HEK293 (cell line): ENCODE measurements around the gene SLMAP.

Experiments
- CTCF ChIA-PET: fragments of 350-600 bp; formaldehyde crosslinking; extraction: SDS; loops from one replicate; lab custom pipeline; 2021; ENCODE audit warnings: antibody characterized with exemption; lab: Yijun Ruan, JAX
- POLR2A ChIA-PET: fragments of 300-600 bp; formaldehyde crosslinking; extraction: SDS; loops from one replicate; lab custom pipeline; 2020; ENCODE audit warnings: antibody characterized with exemption, inconsistent platforms; lab: Yijun Ruan, JAX
- H3K27ac ChIP-seq: fragments of 200-500 bp; sonication (Bioruptor generic); 2 replicates; pipeline ENCODE4 v1.5.1; 2014; ENCODE audit warnings: low read depth, low read length, control low read depth, inconsistent platforms; ENCODE audit errors: extremely low read depth
- H3K36me3 ChIP-seq, 2 experiments: fragments of 200-500 bp in 1 of 2; sonication (Bioruptor generic) in 1 of 2; 1 replicate in 1 of 2; 2 replicates in 1 of 2; pipeline ENCODE4 v1.5.1; 2014 to 2017; ENCODE audit warnings: inconsistent platforms in 2 of 2, low read length in 2 of 2; ENCODE audit not compliant: control insufficient read depth in 2 of 2, insufficient read depth in 1 of 2
- H3K4me1 ChIP-seq: fragments of 200-500 bp; sonication (Bioruptor generic); 2 replicates; pipeline ENCODE4 v1.5.1; 2014; ENCODE audit warnings: mild to moderate bottlenecking, low read length, inconsistent platforms; ENCODE audit not compliant: control insufficient read depth, insufficient read depth
- H3K4me3 ChIP-seq: 2 replicates; pipeline ENCODE4 v1.5.1; 2011; ENCODE audit warnings: low read depth, mild to moderate bottlenecking, control low read depth, low read length, moderate library complexity
- H3K9me3 ChIP-seq: fragments of 200-500 bp; sonication (Bioruptor generic); 2 replicates; pipeline ENCODE4 v1.5.1; 2014; ENCODE audit warnings: low read depth, low read length, inconsistent platforms; ENCODE audit not compliant: control insufficient read depth, insufficient read depth
- GLIS2 ChIP-seq: fragments of 450-650 bp; formaldehyde crosslinking; IDR thresholded peaks from 2 replicates; pipeline ENCODE4 v1.5.1; 2016; ENCODE audit warnings: missing biosample characterization, missing genetic modification characterization
- HOXC10 ChIP-seq: sonication (generic); formaldehyde crosslinking; IDR thresholded peaks from 2 replicates; pipeline ENCODE4 v1.8.1; 2023; ENCODE audit warnings: mild to moderate bottlenecking, missing genetic modification reagents
- OVOL3 ChIP-seq: fragments of 450-650 bp; formaldehyde crosslinking; IDR thresholded peaks from 2 replicates; pipeline ENCODE4 v1.5.1; 2016; ENCODE audit warnings: missing biosample characterization, missing genetic modification characterization
- PRDM2 ChIP-seq: fragments of 450-650 bp; formaldehyde crosslinking; IDR thresholded peaks from 2 replicates; pipeline ENCODE4 v1.5.1; 2016; ENCODE audit warnings: missing biosample characterization, missing genetic modification characterization, borderline replicate concordance
- SP3 ChIP-seq: fragments of 450-650 bp; formaldehyde crosslinking; IDR thresholded peaks from 2 replicates; pipeline ENCODE4 v1.5.1; 2016; ENCODE audit warnings: missing biosample characterization, missing genetic modification characterization
- YY2 ChIP-seq: fragments of 450-650 bp; formaldehyde crosslinking; IDR thresholded peaks from 2 replicates; pipeline ENCODE4 v1.5.1; 2016; ENCODE audit warnings: missing biosample characterization, missing genetic modification characterization
- ZBTB17 ChIP-seq: fragments of 450-650 bp; formaldehyde crosslinking; IDR thresholded peaks from 2 replicates; pipeline ENCODE4 v1.5.1; 2016; ENCODE audit warnings: missing biosample characterization, missing genetic modification characterization
- ZFP69B ChIP-seq: fragments of 450-650 bp; formaldehyde crosslinking; IDR thresholded peaks from 2 replicates; pipeline ENCODE4 v1.5.1; 2016; ENCODE audit warnings: missing biosample characterization, missing genetic modification characterization
- ZNF169 ChIP-seq: fragments of 450-650 bp; formaldehyde crosslinking; IDR thresholded peaks from 2 replicates; pipeline ENCODE4 v1.5.1; 2016; ENCODE audit warnings: missing biosample characterization, missing genetic modification characterization
- ZNF174 ChIP-seq: fragments of 450-650 bp; formaldehyde crosslinking; IDR thresholded peaks from 2 replicates; pipeline ENCODE4 v1.5.0; 2017; ENCODE audit warnings: missing biosample characterization, mild to moderate bottlenecking, missing genetic modification characterization
- ZNF19 ChIP-seq: fragments of 450-650 bp; formaldehyde crosslinking; IDR thresholded peaks from 2 replicates; pipeline ENCODE4; 2016; ENCODE audit warnings: missing biosample characterization, missing genetic modification characterization, low read depth
- ZNF202 ChIP-seq: fragments of 450-650 bp; formaldehyde crosslinking; IDR thresholded peaks from 2 replicates; pipeline ENCODE4 v1.5.1; 2016; ENCODE audit warnings: missing biosample characterization, missing genetic modification characterization, borderline replicate concordance
- ZNF214 ChIP-seq: fragments of 450-650 bp; formaldehyde crosslinking; IDR thresholded peaks from 2 replicates; pipeline ENCODE4 v1.5.1; 2017; ENCODE audit warnings: missing biosample characterization, mild to moderate bottlenecking, missing genetic modification characterization, borderline replicate concordance
- ZNF280D ChIP-seq: fragments of 450-650 bp; formaldehyde crosslinking; IDR thresholded peaks from 2 replicates; pipeline ENCODE4 v1.5.1; 2016; ENCODE audit warnings: missing biosample characterization, missing genetic modification characterization
- ZNF433 ChIP-seq: fragments of 450-650 bp; formaldehyde crosslinking; IDR thresholded peaks from 2 replicates; pipeline ENCODE4 v1.5.1; 2016; ENCODE audit warnings: missing biosample characterization, missing genetic modification characterization, low read depth
- ZNF544 ChIP-seq: fragments of 450-650 bp; formaldehyde crosslinking; IDR thresholded peaks from 2 replicates; pipeline ENCODE4 v1.5.0; 2017; ENCODE audit warnings: missing biosample characterization, missing genetic modification characterization
- ZNF560 ChIP-seq: fragments of 450-650 bp; formaldehyde crosslinking; IDR thresholded peaks from 2 replicates; pipeline ENCODE4 v1.5.1; 2017; ENCODE audit warnings: missing biosample characterization, missing genetic modification characterization, borderline replicate concordance
- ZNF561 ChIP-seq: fragments of 450-650 bp; IDR thresholded peaks from 2 replicates; pipeline ENCODE4 v1.5.1; 2018; ENCODE audit warnings: missing biosample characterization, missing genetic modification characterization, borderline replicate concordance
- ZNF571 ChIP-seq: fragments of 450-650 bp; formaldehyde crosslinking; IDR thresholded peaks from 2 replicates; pipeline ENCODE4 v1.5.0; 2017; ENCODE audit warnings: missing biosample characterization, missing genetic modification characterization
- ZNF639 ChIP-seq: fragments of 450-650 bp; formaldehyde crosslinking; IDR thresholded peaks from 2 replicates; pipeline ENCODE4 v1.5.1; 2016; ENCODE audit warnings: missing biosample characterization, missing genetic modification characterization
- ZNF670 ChIP-seq: fragments of 450-650 bp; formaldehyde crosslinking; IDR thresholded peaks from 2 replicates; pipeline ENCODE4 v1.5.1; 2016; ENCODE audit warnings: missing biosample characterization, missing genetic modification characterization, low read depth

Gene SLMAP

GRCh38 chr3:57735405-57735804 lies 20.7 kb upstream of the SLMAP start:
- no peak for TF ChIP-seq GLIS2 (tag by site-specific recombination)
- TF ChIP-seq ZNF280D (tag by site-specific recombination) = no peak
- no peak for TF ChIP-seq ZNF214 (tag by site-specific recombination)
- no peak for TF ChIP-seq ZNF544
- TF ChIP-seq ZNF202 (tag by site-specific recombination) = no peak
- no peak for TF ChIP-seq ZNF433 (tag by site-specific recombination)
- TF ChIP-seq YY2 = no peak
- no peak for TF ChIP-seq HOXC10 (CRISPR knock-in tag)
- no peak for TF ChIP-seq ZBTB17
- TF ChIP-seq ZNF561 (tag by site-specific recombination) = no peak
- TF ChIP-seq ZNF19 (tag by site-specific recombination) = no peak
- TF ChIP-seq ZNF560 (tag by site-specific recombination) = no peak
- TF ChIP-seq PRDM2 (tag by site-specific recombination) = no peak
- no peak for TF ChIP-seq SP3
- TF ChIP-seq ZFP69B = no peak
- TF ChIP-seq OVOL3 (tag by site-specific recombination) = no peak

GRCh38 chr3:57737840-57738239 lies 18.3 kb upstream of the SLMAP start:
- CTCF ChIA-PET = interaction anchor here (0.7 to 1.1 kb wide), 2 partner anchors 88 to 751 kb away, joined by 3 to 6 read pairs; no protein-coding TSS in a partner anchor
- TF ChIP-seq ZNF639 (tag by site-specific recombination) = no peak
- no peak for TF ChIP-seq ZNF202 (tag by site-specific recombination)
- no peak for TF ChIP-seq ZNF174 (tag by site-specific recombination)
- TF ChIP-seq ZNF169 (tag by site-specific recombination) = no peak
- TF ChIP-seq ZNF670 = no peak
- TF ChIP-seq ZNF571 (tag by site-specific recombination) = no peak
- Histone ChIP-seq H3K4me3 (no peak overlapping the region), H3K36me3 (no peaks in the 10 kb centered on the region), H3K27ac (no peak overlapping the region), H3K9me3 (no peaks in the 10 kb centered on the region), H3K4me1 (no peaks in the 10 kb centered on the region)
- POLR2A ChIA-PET = no interaction called here

More at GRCh38 chr3:57735405-57735804, 20.7 kb upstream of the SLMAP start:
- H3K9me3 ChIP-seq = no peaks in the 10 kb centered on the region
- no peaks in the 10 kb centered on the region for H3K4me1 ChIP-seq
- POLR2A ChIA-PET = no interaction called here
- CTCF ChIA-PET = no interaction called here
- H3K27ac ChIP-seq = no peak overlapping the region
- H3K36me3 ChIP-seq = no peaks in the 10 kb centered on the region
- H3K4me3 ChIP-seq = no peak overlapping the region
